ENCODE results near the gene SYT3. TPM values are rescaled to one million over a fixed set of nuclear protein-coding genes. Genes with fewer than 3 reads are reported as not detected.

Gene SYT3
- total and polyA plus RNA-seq, 2 of the 8 experiments (the other 6 are each of a cell fraction or from before 2014, with no cell fraction given) = 6.7 to 17.3 TPM

GRCh38 chr19:50626795-50627194, 12.9 kb downstream of the SYT3 start (continued):
- no peak for TF ChIP-seq MAX (IDR thresholded peaks at IDR 0.05)
- no peak for TF ChIP-seq RNF2 (IDR thresholded peaks at IDR 0.05; ENCODE audit: borderline replicate concordance, low read depth, low read length, missing control alignments, poor library complexity, severe bottlenecking)
- no peak for TF ChIP-seq JUND (IDR thresholded peaks at IDR 0.05; ENCODE audit: low read length)

Data from H1 (cell line).